Measurements from ENCODE around the gene LYG1. TPM values are rescaled to one million over a fixed set of nuclear protein-coding genes. Genes with fewer than 3 reads are reported as not detected.
A peak's percentile ranks its signal among the peaks of the same experiment; 100 is the strongest.
"Not testable (repeated sequence)": the region's sequence is repeated elsewhere in the genome, so short reads cannot be mapped to it uniquely, and the experiment has no call there.

Gene LYG1
- 1.2 TPM in 1 of 2 replicates, not detected in the other for total RNA-seq

DNA sequence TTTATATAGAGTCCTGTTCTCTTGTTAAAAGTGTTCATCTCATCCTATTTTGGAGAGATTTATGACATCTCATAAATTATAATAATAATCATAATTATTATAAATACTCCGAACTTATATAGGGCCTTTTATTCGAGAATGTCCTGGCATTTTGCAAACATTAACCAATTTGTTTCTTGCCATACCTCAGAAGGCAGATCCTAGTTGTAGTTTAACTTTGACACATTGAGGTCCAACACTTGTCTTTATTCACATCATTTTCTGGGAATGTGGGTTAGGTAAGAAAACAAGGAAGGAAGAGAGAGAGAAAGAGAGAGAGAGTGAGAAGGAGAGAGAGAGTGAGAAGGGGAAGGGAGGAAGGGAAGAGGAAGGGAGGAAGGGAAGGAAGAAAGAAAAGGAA, at the start of gene LYG1:
TSS of gene LYG1 (minus strand) at position 101 of the 400 bp plus-strand sequence. CDS start 5,527 bp downstream, outside the sequence.
- not testable (repeated sequence) for DNase-seq (ENCODE audit: extremely low read depth, low read depth, low spot score)

DNA sequence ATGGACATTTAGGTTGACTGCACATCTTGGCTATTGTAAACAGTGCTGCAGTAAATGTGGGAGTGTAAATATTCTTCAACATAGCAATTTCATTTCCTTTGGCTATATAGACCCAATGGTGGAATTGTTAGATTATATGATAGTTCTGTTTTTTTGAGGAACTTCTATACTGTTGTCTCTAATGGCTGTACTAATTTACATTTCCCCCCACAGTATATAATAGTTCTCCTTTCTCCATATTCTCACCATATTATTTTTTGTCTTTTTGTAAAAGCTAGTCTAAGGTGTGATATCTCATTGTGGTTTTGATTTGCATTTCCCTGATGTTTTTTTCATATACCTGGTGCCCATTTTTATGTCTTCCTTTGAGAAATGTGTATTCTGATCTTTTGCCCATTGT, 49.2 kb upstream of the LYG1 start:
- DNase-seq (ENCODE audit: extremely low read depth, low read depth, low spot score), result no peak

DNA sequence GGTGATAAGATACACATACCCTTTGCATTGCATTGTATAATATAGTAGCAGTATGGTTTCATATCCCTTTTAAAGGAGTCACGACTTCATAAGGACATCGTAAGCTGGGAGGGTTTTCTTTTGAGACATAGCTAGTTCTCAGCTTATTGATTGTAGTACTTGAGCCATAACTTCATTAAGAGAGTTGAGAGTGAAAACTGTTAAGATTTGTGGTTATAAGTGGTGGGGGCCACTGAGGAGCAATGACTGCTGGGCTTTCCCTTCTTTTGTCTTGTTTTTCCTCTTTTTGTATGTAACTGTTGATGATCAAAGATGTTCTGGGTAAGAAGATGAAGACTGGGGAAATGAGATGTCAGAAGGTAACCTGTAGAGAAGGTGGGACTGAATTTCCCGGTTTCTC, 47.2 kb upstream of the LYG1 start:
- DNase-seq (ENCODE audit: extremely low read depth, low read depth, low spot score), result no peak

DNA sequence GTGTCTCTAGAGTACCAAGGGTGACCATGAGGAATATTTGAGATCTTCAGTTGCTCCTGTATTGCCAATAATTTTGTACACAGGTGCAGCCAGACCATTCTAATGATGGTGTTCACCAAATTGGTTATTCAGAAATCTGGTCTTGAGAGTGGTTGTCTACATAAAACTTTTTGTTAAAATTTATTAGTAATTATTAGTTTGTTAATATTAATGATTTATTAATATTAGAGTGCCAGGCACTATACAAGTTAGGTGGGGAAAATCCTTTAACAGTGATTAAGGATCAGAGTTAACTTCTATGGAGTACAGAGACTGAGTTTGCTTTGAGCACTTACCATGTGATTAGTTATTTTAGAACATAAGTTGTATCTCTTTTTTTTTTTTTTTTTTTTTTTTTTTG, 45.2 kb upstream of the LYG1 start:
- DNase-seq (ENCODE audit: extremely low read depth, low read depth, low spot score), result no peak

DNA sequence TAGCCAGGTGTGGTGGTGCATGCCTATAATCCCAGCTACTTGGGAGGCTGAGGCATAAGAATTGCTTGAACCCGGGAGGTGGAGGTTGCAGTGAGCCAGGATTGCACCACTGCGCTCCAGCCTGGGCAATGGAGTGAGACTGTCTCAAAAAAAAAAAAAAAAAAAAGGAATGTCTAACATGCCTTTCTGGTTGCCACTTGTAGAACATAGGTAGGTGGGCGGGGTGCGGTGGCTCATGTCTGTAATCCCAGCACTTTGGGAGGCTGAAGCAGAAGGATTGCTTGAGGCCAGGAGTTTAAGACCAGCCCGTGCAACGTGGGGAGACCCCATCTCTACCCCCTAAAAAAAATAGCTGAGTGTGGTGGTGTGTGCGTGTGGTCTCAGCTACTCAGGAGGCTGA, 44.4 kb upstream of the LYG1 start:
- not testable (repeated sequence) for DNase-seq (ENCODE audit: extremely low read depth, low read depth, low spot score)

DNA sequence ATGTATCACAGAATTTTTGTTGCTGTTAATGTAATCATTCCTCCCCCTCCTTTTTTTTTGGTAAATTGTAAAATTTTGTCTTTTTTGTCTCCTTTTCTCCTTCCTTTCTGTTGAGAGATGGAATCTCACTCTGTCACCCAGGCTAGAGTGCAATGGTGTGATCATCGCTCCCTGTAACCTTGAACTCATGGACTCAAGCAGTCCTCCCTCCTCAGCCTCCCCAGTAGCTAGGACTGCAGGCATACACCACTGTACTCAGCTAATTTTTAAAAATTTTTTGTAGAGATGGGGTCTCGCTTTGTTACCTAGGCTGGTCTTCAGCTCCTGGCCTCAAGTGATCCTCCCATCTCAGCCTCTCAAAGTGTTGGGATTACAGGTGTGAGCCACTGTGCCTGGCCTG, 41.5 kb upstream of the LYG1 start:
- DNase-seq (ENCODE audit: extremely low read depth, low read depth, low spot score), result no peak

DNA sequence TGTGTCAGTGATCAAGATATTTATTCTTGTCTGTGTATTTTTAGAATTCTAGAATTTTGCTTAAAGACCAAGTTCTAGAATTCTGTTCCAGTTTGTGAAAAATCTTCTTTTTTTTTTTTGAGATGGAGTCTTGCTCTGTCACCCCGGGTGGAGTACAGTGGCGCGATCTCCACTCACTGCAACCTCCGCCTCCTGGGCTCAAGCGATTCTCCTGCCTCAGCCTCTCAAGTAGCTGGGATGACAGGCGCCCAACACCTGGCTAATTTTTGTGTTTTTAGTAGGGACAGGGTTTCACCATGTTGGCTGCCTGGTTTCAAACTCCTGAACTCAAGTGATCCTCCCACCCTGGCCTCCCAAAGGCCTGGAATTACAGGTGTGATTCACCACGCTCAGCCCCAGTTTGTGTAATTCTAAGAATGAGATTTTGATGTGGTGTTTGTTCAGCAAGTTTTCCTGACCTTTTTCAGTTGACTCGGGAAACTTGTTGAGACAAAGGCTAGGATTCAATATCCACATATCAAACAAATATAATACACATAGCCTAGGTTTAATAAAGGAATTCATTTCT, 39.8 kb upstream of the LYG1 start:
- no peak for DNase-seq (ENCODE audit: extremely low read depth, low read depth, low spot score)

DNA sequence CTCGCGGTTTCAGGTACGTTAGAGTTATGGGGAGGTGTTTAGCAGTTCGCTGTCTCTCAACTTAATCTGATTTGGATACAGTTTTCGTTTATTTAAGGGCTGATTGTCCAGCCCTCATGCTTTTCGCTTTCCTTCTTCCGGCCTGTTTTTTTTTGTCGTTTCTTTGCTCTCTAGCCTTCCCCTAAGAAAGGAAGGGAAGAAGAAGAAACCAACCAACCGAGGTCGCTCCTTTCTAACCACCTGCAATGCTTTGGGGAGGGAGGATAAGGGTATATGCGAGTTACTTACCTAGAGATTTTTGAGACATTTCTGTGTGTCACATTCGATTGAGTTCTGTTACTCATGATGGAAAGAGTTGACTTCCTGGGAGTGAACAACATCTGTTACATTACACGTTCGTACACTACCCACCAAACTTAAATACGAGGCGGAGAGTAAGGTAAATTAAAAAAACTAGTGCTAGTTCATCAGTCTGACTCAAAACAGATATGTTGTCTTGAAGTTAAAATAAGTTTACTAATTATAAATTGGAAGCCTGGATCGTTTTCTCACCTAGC, 37.1 kb upstream of the LYG1 start:
- no peak for DNase-seq (ENCODE audit: extremely low read depth, low read depth, low spot score)

DNA sequence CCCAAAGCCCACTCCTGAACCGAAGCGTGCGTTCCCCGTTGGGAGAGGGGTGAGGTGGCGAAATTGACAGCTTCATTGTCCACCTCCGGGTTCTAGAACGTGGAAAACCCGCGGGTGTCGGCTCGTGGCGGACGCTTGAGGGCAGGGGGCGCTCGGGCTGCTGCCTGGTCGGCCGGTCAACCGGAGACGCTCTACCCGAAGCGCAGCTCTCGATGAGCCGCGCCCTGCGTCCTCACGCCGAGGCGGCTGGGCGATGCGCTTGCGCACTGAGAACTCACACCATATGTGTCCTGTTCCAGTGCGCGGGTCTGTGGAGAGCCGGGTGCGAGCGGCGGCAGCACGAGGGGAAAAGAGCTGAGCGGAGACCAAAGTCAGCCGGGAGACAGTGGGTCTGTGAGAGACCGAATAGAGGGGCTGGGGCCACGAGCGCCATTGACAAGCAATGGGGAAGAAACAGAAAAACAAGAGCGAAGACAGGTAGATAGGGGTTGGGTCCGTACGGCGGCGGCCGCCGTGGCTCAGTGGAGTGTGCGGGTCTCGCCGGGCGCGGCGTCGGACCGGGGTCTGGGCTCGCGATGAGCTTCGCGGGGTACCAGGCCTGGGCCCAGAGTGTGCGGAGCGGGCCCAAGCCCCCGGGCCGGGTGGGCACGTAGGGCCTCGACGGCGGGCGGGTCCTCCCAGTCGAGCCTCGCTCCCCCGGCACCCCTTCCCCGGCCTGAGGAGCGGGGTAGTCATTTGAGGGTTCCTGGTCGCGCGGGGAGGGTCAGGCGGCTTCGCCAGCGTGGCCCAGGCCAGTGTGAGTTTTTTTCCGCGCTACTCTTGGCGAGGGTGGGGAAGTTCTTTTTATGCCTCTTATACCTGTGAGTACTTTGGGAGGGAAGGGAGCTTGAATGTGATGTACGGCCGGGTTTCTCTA, 36.4 kb upstream of the LYG1 start, which contains the start of gene EIF5B:
TSS of gene EIF5B (plus strand) at position 277 of the 916 bp plus-strand sequence. CDS start at position 443, 166 bp downstream.
- peak; percentile 68 for DNase-seq (ENCODE audit: extremely low read depth, low read depth, low spot score)

DNA sequence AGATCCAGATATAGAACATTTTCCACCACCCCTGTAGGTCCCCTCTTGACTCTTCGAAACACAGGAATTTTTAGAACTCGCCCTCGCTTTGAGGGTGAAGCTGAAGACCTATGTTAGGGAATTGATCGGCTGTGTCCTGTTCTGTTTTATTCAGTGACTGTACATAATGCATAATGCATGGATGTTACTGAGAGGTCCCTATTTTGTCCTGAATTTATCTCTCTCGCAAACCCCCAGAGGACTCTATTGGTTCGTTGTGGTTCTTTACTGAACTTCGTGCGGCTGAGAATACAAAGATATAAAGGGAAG, 35.8 kb upstream of the LYG1 start:
- DNase-seq (ENCODE audit: extremely low read depth, low read depth, low spot score), result no peak

DNA sequence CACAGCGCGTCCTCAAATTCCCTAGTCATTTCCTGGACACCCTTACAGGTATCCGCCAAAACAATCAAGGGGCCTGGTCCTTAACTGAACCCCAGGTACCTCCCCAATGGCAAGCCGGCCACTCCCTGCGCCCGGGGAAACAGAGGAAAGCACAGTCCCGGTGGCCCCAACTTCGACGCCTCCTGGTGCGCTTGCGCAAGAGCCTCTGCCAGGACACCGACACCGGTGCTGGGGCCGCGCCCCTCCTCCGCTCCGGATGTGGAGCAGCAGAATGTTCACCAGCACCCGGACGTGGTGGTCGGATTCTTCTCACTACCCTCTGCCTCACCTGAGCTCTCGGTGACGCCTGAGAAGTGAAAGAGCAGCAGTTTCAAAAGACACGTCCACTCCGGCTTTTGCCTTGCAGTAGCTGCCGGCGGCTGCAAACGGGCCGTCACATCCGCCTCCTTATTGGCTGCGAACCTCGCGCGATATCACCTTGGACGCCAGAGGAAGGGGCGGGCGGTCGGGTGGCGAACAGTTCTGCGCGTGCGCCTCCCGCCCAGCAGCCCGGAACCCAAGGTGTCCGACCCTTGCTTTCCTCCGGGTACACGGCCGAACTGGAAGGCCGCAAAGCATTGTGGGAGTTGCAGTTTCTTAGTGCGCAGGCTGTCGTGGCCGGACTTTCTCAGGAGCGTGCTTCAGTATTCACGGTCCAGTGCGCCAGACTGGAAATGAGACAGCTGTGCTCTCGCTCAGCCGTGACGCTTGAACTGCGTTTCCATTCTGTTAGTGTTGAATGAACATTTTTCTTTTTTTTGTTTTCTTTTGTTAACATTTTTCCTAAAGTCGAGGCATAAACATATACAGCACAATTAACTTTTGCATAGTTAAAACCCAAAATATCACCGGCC, 35.2 kb upstream of the LYG1 start, which contains the start of gene TXNDC9:
TSS of gene TXNDC9 (minus strand) at position 423 of the 893 bp plus-strand sequence. CDS start 3,123 bp downstream, outside the sequence.
- DNase-seq (ENCODE audit: extremely low read depth, low read depth, low spot score), result peak; percentile 100

DNA sequence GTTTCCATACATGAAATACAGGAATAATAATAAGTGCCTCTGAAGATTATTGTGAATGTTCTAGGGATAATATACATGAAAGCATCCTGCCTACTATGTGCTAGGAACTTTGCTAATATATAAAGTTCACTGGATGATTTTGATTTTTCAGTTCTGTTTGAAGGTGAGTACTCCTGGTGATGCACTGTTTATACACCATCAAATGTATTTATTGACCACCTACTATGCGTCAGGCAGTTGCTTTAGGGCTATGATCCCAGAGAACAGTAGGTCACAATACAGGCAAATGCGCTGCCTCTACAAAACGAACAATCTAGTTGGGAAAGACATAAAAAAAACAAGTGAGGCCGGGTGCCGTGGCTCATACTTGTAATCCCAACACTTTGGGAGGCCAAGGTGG, 24.4 kb upstream of the LYG1 start:
- DNase-seq (ENCODE audit: extremely low read depth, low read depth, low spot score), result no peak

DNA sequence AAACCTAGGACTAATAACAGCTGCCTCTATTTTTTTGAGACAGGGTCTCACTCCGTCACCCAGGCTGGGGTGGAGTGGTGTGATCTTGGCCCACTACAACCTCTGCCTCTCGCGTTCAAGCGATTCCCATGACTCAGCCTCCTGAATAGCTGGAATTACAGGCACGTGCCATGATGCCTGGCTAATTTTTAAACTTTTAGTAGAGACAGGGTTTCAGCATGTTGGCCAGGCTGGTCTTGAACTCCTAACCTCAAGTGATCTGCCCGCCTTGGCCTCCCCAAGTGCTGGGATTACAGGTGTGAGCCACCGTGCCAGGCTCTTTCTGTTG, 16.8 kb upstream of the LYG1 start:
- not testable (repeated sequence) for DNase-seq (ENCODE audit: extremely low read depth, low read depth, low spot score)

DNA sequence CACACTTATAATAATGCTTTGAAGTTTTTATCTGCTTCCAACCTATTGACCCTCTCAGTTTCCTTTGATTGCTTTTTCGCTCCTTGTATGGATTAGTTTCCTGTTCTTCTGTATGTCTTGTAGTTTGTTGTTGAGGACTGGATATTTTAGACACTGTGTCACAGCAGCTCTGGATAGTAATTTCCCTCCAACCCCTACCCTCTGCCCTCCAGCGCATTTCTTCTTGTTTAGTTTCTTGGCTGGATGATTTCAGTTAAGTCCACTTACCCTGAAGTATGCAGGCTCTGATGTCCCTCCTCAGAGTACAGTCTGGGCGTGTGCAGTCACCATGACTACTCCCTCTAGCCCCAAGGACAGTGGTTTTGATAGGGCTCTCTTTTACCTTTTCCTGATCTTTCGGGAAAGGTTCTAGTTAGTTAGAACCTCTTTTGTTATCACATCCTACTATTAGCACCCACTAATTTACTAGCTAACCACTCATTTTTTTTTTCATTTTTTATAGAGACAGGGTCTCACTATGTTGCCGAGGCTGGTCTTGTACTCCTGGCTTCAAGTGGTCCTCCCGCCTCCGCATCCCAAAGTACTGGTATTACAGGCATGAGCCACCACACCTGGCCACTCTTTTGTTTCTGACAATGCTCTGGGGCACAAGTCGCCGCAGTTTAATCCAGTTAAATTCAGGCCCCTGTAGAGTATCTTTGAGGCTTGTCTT, 16.3 kb upstream of the LYG1 start:
- no peak for DNase-seq (ENCODE audit: extremely low read depth, low read depth, low spot score)

DNA sequence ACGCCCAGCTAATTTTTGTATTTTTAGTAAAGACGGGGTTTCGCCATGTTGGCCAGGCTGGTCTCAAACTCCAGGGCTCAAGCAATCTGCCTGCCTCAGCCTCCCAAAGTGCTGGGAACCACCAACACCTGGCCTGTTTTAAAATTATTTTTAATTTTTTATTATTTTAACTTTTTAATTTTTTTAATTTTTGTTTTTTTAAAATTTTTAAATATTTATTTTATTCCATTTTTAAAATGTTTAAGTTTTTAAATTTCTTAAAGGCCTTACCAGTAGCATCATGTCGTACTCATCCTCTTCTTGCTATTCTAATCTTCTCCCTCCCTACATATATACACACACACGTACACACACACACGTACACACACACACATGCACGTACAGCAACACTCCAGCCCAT, 1.4 kb downstream of the LYG1 start:
- DNase-seq (ENCODE audit: extremely low read depth, low read depth, low spot score), result no peak

DNA sequence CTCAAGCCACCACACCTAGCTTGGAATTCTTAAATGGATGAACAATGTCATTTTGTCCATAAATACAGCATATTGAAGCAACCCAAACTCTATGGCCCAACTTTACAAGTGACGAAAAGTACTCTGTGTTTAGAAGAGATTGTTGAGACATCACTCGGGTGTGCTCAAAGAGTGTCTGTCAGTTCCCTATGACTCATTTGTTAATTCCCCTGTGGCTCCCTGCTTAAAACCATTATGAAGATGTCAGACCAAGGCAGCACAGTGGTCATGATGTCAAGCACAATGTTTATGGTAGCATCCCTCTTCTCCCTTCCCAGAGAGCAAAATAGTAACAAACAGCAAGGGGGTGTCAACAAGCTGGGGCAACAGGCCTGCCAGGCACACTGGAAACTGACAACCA, 3.0 kb downstream of the LYG1 start:
- DNase-seq (ENCODE audit: extremely low read depth, low read depth, low spot score), result no peak

DNA sequence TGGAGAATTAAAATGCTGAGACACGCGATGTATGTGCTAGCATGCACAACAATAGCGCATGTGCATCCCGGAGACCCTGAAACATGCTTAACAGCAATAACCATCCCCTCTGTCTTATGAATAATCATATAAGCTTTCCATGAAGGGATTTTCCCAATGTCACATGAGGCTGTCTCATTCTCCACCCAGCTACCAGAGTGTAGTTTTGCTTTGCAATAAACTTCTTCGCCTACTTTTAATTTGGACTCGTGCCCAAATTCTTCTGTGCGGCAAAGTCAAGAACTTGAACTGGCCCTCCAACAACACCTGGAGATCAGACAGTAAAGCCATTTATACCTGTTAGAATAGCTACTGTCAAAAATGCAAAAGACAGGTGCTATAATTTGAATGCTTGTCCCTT, 15.5 kb downstream of the LYG1 start:
- DNase-seq (ENCODE audit: extremely low read depth, low read depth, low spot score), result no peak

DNA sequence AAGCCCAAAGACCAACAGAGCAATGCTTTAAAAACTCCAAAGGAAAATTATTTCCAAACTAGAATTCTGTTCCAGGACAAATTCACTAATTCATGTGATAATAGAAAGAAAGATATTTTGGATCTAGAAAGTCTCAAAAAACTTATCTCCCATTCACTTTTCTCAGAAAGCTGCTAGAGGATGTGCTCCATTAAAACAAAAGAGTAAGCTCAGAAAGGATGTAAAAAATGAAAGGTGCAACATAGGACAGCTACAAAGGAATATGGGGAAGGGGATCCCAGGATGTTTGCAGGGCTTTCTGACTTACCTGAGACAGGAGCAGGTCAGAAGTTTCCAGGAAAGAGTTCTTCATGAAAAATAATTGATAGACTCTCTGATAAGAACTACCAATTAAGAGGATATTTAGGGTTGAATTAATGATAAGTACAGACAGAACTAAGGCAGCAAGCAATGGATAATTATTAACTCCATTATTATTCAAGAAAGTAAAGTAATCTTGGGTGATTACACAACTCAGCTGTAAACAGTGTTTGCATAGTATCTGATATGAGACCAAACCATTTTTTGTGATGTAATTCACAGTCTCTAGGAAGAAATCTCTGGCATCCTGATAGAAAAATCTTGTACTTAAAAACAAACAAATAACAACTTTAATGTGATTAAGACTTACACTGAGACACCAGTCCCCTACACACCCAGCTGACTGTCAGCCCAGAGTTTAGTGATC, 20.9 kb downstream of the LYG1 start:
- DNase-seq (ENCODE audit: extremely low read depth, low read depth, low spot score), result no peak

DNA sequence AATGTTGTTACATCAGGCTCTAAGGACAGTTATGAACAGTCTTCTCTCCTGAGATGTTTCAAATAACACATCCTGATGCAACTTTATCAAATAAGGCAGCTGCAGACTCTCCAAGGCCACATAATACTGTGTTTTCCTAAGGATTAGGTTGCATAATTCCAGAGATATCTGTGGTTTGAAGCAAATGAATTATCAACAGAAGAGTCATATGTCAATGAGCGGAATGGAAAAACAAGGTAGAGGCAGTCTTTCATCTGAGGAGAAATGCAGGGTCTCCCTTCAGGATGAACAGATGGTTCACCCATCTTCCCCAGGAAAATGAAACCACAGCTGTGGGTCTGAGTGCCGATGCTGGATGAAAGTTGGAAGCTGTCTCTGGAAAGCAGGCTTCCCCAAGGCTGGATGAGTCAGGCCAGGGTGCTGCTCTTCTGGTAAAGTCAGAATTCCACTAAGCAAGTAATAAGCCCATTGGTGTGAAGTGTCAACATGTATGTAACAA, 22.2 kb downstream of the LYG1 start:
- no peak for DNase-seq (ENCODE audit: extremely low read depth, low read depth, low spot score)
